ENCODE measurements around the gene EEF2KMT.

Gene EEF2KMT

DNA sequence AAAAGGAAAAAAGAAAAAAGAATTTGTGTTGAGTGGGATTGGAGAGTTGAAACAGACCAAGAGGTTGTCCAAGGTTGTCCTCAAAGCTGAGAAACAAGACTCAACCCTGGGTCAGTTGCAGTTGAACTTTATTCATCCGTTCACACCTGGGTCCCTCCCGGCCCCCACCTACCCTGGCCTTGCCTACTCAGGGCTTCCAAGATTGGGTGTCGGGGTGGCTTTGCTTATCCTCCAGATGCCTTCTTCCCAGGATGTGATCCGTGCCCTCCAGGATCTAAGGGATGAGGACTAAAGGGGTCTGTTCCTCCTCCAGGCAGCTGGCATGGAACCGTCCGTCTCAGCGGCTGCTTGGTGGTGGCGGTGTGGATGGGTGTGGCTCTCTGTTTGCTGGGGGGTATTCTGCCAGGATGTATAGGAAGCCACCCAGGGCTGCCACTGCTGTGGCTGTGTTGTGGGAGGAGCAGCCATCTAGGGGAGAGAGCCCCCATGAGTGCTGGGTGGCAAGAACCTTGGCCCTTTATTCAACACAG, 53.5 kb downstream of the EEF2KMT start:
- in situ Hi-C loops (cut with MboI; ENCODE audit: low sequenced_read_pairs): no loop called here

DNA sequence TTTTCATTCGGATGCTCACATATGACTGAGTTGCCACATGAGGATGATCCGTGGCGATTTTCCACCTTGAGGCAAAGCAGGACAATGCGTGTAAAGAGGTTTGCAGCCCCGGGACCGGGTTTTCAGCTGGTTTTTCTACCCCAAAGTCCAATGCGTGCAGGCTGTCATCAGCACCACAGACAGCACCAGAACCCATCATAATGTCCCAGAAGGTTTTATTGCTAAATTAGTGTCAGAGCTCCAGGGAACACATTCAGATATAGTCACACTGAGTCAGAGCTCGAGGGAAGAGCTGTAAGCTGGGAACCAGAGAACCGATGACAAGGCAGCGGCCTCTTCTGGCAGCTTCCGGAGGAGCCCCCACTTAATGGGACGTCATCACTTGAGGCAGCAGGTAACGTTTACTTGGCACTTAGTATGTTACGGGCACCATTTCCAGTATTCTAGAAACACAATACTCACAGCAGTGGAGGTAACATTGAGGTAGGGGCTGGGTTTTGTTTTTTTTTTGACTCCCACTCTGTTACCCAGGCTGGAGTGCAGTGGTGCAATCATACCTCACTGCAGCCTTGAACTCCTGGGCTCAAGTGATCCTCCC, 54.9 kb downstream of the EEF2KMT start:
- in situ Hi-C loops (cut with MboI; ENCODE audit: low sequenced_read_pairs): no loop called here

DNA sequence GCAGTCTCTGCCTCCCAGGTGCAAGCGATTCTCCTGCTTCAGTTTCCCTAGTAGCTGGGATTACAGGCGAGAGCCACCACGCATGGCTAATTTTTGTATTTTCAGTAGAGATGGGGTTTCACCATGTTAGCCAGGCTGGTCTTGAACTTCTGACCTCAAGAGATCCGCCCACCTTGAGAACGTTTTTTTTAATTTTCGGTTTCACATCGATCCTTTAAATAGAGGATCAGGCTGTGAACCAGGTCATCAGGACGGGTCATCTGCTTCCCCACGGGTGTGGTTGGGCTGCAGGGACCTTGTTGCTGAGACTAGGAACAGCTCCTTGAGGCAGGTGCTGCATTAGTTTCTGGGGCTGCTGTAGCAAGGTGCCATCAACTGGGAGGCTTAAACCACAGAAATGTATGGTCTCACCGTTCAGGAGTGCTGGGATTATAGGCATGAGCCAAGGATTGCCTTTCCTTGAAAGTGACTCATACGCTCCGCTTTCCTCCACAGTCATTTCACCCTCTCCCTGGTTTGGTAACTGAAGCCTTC, 55.9 kb downstream of the EEF2KMT start:
- in situ Hi-C loops (cut with MboI; ENCODE audit: low sequenced_read_pairs): no loop called here

DNA sequence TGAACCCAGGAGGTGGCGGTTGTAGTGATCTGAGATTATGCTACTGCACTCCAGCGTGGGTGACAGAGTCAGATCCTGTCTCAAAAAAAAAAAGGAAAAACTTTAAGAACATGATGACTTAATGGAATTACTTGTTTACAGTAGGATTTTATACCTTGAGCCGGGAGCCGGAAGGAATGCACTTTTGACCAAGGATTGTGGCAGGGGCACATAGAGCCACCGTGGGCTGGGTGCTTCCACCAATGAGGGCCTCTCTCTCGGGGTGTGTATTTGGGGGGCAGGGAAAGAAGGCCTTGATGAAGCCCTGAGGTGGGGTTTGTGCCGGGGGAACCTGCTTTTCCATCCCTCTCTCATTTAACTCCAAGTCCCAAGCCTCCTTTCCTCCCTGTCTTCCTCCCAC, 57.1 kb downstream of the EEF2KMT start:
- in situ Hi-C loops (cut with MboI; ENCODE audit: low sequenced_read_pairs): no loop called here

DNA sequence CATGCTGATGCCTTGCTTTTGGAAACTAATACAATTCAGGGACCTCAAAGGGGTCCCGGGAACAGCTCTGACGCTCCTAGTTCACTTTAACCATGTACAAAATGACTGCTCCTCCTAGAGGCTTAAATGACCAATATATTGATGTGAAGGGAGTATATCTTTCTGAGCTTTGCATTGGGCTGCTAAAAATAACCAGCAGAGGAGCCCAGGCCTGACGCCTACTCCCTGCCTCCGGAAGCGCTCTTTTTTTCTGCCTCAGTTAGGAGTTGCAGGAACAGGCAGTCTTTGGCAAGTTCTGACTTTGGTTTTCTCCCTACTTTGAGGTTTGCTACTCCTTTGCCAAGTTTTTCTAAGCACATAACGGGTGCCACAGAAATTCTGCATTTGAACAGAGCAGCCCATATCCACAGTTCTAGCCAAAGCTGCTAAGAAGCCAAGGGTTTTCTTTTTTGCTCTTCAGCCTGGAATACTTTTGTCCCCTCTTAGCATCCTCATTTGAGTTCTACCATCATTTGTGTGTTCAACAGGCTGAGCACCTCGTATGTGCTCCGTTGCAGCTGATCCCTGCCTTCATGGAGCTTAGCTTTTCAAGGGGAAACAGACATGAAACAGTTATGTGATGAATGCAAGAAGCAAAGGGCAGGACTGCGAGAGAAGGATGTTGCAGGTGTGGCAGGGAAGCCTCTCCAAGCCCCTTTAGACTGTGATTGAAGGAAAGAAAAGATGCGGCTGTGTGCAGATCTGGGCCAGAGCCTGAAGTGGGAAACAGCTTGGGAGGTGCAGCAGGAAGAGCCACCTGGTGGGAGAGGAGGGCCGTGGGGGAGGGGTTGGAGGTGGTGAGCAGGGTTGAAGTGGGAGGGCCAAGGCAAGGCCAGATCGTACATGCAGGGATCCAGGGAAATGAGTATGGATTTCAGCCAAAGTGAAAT, 61.1 kb downstream of the EEF2KMT start:
- in situ Hi-C loops (cut with MboI; ENCODE audit: low sequenced_read_pairs): no loop called here

DNA sequence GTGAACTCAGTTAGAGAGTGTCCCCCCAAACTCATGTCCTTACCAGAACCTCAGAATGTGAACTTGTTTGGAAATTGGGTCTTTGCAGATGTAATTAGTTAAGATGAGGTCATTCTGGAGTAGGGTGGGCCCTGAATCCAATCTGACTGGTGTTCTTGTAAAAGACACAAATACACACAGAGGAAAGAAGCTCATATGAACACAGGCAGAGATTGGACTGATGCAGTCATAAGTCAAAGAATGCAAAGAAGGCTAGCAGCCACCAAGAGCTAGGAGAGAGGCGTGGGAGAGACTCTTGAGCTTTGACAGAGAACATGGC, 61.7 kb downstream of the EEF2KMT start:
- in situ Hi-C loops (cut with MboI; ENCODE audit: low sequenced_read_pairs): no loop called here
